M059J (cell line): ENCODE measurements around the gene PIEZO2. TPM values are rescaled to one million over a fixed set of nuclear protein-coding genes. Genes with fewer than 3 reads are reported as not detected.

Experiments
- DNase-seq: peaks from one replicate; pipeline ENCODE4 v3.0.0-alpha.2; 2012; ENCODE audit warnings: low read depth
- total RNA-seq: library from RNA; depleted of rRNA; stranded (reverse); fragments of >200 nt; shearing (Covaris generic); gene quantifications from 2 replicates; pipeline ENCODE4 v1.2.3, GENCODE V29; 2014

PIEZO2 gene
- total RNA-seq, 1 experiment from 2014 or later = 22.9 TPM

DNA sequence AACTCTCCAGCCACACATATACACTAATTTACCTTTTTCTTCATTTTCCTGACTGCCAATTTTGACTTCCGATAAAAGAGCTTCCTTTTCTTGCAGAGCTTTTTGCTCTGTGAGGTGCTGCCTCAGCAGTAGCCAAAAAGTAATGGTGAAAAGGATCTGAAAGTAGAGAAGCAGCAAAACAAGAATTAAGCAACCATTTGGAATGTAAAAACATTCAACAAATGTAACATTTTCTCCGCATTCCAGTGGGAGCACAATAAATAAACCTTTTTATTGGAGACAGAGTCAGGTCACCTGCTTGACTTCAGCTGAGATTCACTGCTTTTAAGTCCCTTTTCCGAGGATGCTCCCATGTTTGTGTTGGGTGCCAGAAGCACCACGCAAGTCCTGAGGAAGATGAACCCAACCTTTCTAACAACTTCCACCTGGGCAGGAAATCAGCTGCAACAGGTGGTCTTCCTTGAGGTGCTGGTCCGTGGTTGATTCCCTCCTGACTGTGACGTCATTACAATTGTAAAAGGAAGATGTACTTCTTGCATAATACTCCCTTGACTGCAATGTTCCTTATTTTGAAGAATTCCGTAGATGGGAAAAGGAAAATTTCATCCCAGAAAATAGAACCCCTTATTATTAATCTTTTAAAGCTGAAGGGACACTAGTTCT lies 358.1 kb downstream of the PIEZO2 start:
- no peak for DNase-seq

DNA sequence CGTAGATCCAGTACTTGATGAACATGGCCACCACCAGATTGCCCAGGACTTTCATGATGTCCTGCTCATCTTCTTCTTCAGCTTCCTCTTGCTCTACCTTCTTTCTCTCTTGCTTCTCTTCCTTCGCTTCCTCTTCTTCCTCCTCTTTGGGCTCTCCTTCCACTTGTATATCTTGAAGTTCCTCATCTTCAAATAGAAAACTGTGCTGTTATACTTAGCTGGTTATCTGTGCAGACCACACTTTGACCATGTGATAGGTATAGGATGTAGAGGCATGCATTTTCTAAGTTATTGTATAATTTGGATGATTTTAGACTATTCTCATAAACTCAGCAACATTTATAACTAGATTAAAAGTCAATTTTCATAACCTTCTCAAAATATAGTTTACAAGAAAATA lies 360.2 kb downstream of the PIEZO2 start:
- DNase-seq = no peak

DNA sequence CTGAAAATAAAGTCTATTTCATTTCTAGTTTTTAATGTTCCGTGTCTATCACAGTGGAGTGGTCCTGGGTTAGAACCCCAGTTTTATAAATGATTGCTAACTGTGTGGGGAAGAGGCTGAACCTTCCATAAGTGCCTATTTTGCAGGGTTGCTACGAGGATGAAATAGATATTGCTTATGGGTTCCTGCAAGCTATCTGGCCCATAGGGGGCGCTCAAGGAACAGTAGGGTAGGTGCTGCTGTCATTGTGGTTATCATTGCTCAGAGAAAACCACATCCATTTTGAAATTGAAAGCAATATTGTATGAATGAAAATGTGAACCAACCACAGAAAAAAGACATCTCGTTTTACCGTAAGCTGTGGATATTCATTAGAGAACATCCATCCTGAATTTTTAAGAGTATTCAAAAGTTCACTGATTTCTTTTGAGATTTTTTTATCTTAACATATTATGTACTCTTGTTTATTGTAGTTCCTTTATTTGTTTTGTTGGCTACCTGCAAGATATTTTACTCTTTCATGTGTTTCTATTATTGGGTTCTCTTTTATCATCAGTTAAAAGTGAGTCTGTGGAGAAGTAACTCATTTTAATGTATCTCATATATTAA lies 362.0 kb downstream of the PIEZO2 start:
- peak; percentile 83 for DNase-seq

DNA sequence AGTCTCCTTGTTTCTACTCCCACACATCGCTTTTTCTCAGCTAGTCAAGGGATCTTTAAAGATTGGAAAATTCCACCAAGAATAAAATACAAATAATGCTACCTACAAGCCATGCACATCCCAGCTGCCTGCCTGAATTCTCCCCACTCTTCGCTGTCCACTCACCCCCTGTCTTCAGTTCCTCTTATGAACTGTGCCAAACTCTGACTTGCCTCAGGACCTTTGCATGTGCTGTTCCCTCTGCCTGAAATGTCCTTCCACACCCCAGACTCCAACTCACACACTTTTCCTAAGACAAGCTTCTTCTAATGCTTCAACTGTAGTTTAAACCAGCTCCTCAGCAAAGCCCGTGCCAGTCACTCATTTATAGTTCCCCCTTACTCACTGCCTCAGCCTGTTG lies 363.6 kb downstream of the PIEZO2 start:
- no peak for DNase-seq

DNA sequence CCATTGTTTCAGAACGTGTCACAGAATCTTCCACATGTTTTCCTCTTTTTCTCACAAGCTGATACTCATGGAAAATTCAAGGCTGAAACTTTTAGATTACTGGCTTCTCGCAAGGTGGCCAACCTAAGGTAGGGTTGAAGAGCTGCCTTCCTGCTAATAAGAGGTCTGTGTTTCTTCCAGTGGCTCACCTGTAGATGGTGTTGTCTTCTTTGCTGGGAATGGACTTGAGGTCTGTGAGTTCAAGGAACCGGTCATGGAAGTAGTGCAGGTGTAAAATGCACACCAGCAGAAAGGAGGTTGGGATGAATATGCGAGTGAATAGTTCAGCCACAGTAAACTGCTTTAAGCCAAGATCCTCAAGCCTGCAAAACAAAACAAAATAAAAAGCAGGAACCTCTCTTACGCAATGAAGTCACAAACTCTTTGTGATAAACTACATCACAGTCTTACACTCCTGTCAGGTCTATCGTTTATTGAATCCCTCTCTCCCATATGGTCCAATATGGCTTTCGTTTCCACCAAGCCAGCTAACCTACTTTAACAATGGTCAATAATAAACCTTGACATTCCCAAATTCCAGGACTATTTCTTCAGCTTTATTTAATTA lies 364.7 kb downstream of the PIEZO2 start:
- DNase-seq = no peak

DNA sequence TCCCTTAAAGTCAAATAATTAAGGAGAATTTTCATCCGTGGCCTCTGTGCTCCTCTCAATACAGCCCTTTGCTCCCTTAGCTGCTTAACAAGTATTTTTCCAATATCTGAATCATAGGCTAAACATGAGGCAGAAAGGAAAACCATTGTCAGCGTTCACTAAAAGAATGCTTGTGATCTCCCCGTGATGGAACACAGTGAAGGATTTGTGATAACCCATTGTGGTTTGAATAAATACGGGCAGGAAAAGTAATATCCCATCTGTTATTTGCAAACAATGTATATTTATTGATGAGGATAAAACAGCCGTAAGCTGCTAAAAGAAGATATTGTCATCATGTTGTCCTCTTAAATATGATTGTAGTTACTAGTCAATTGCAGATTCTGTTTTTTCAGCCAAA lies 365.4 kb downstream of the PIEZO2 start:
- DNase-seq = no peak

DNA sequence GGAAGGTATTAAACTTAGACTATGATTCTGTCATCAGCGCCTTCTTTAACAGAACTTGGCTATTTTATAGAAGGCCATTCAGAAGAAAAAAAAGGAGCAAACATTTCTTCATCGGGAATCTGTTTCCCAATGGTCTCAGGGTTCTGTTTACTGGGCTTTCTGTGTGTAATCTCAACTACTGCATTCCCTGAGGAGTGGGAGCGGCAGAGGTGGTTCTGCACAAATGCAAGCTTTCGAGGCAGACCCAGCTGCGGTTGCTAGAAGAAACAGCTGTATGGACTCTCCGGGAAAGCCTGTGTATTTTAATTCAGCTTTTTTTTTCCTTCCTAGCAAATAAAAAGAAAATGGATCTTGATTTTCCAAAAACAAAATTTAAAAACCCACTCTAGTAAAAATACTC lies 372.9 kb downstream of the PIEZO2 start:
- DNase-seq = no peak

DNA sequence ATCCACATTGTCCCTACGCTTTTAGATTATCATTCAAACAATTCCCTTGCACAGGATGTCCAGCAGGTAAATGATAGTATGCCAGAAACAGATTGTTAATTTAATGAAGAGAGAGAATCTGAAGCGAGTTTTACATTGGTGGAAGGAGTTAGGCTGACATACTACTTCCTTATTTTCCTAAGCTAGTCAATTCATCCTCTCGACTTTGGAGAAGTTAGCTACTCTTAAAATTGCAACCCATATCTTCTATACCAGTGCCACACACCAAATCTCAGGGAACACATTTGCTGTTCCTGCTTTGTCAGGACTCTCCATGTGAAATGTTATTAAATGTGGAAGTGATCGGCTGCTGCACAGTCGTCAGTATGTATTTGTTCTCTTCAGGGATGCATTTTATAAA lies 374.3 kb downstream of the PIEZO2 start:
- DNase-seq = no peak

DNA sequence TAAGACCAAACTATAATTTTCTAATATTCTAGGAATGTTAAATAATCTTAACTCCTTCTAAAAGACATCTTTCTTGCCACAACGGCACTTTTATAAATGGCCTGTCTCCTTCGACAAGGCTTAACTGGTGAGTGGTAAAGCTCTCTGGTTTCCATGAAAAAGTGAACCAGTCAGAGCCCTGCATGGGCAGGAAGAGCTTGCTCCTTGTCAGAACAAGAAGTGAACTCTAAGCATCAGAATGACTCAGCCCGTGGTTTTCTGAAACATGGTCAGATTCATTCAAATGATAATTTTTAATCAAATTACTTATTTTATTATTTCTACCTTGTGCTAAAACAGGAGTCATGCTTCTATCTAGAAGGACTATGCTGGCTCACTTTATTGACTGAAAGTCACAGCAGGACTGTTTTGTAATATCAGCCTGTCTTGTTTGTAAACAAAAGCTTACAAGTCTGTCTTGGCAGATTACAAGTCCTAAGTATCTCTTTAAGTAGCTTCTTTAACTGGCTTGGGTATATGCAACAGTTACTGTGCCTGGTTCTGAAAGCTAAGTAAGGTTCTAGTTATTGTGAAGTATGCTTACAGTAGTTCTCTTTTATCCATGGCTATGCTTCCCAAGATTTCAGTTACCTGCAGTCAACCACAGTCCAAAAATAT lies 378.2 kb downstream of the PIEZO2 start:
- DNase-seq = peak; percentile 64

DNA sequence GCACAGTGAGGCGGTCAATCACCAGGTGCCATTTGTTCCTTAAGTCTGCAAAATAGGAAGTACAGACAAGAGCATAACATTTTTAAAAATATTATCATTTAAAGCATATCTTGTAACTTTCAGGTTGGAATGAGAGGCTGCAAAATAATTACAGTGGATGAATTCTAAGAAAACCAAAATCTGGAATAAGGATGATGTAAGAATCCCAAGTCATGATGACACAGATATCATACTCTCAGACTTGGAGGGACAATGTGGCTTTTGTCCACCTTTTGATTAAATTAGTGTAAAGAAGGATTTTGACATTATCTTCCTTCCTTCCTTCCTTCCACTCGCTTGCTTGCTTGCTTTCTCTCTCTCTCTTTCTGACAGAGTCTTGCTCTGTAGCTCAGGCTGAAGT lies 379.1 kb downstream of the PIEZO2 start:
- no peak for DNase-seq

DNA sequence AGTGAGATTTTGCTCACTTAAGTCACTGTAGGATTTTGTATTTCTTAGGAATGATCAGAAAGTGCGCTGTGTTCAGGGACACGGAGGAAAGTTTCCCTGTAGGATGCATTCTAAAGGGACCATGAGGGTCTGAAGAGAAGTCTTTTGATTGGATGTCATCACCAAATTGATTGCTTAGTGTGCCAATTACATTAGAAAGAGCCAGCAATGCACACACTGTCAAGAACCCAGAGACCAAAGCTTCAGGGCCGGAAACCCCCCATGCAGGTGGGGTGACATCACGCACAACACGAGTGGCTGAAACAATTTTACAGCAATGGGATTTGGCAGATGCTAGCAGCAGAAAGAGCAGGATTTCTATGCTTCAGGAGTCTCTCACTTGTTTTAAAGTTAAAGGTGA lies 381.1 kb downstream of the PIEZO2 start:
- no peak for DNase-seq

DNA sequence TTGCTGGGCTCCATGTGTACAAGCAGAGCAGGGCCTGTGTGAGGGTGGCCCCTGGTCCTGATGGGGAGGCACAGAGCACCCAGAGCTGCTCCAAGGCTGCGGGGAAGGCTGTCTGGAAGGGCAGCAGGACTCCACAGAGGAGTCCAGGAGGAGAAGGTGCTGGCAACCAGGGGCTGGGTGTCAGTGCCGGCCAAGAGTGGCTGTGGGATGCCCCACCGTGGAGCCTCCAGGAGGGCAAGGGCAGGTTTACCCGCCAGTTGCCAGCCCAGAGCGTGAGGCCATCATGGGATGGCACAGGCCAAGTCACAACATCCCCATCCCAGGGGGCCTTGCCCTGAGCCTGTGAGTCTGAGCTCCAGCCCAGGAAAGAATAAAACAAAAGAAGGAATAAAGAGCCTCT lies 381.7 kb downstream of the PIEZO2 start:
- no peak for DNase-seq

DNA sequence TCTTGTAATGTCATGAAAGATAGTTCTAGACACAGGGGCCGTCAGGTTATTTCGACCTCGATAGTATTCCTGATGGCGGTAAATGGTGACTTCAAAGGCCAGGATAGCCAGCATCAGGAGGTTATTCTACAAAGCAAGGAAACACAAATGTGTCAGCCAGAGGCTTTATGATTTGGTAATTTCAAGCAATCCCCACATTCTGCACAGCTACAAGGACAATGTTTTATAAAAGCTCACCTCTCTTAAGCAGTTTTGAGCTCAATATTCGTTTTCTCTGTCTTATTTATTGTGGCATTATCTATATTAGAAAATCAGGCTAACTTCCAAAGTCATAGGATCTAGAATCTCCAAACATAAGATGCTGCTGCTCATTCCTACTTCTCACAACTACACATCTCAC lies 388.4 kb downstream of the PIEZO2 start:
- DNase-seq = no peak

DNA sequence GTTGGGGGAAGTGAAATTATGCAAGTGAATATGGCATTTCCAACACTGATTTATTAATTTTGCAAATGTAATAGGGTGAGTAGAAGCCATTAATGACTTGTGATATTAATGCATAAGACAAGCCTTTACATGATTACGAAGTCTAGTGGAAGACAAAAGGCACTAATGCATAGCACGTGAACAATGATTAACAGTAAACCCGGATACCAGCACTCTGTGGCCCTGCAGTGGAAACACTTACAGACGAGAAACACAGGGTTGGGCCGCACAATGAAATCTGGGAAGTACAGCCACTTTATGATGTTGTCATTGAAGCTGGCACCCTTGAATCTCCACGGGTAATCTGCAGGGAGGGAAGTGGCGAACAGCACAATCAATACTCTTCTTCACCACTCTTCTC lies 390.1 kb downstream of the PIEZO2 start:
- no peak for DNase-seq

DNA sequence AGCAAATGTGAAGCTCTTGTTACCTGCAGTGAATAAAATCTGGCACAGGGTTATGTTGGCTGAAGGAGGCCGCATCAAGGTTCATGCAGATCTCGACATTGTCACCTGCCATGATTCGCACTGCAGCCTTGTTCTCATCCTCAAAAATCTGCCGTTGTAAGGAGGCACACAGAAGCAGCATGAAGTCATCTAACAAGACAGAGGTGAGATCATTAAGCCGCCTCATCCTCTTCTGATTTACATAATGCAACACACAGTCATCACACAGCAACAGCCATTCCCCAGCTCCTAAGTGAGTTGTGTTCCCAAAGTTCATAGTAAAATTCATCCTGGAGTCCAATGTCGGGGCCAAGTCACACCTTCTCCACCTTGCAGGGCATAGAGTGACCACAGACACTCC lies 391.4 kb downstream of the PIEZO2 start:
- DNase-seq = no peak

DNA sequence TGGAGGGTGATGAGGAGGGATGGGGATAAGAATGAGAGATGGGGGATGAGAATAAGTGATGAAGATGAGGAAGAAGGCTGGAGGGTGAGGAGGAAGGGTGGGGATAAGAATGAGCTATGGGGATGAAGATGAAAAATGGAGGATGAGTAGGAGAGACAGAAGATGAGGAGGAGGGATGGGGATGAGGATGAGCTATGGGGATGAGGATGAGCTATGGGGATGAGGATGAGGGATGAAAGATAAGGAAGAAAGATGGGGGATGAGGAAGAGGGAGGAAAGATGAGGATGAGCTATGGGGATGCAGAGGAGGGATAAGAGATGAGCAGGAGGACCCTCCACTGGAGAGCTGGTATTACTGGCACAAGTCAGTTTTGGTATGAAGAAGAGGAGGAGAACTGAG lies 392.0 kb downstream of the PIEZO2 start:
- no peak for DNase-seq

DNA sequence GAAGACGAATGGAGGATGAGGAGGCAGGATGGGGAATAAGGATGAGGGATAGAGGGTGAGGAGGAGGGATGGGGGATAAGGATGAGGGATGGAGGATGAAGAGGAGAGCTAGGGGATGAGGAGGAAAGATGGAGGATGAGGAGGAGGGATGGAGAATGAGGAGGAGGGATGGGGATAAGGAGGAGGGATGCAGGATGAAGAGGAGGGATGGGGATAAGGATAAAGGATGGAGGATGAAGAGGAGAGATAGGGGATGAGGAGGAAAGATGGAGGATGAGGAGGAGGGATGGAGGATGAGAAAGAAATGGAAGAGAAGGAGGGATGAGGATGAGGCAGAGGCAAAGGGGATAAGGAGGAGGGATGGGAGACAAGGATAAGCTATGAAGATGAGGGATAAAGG lies 393.5 kb downstream of the PIEZO2 start:
- no peak for DNase-seq

DNA sequence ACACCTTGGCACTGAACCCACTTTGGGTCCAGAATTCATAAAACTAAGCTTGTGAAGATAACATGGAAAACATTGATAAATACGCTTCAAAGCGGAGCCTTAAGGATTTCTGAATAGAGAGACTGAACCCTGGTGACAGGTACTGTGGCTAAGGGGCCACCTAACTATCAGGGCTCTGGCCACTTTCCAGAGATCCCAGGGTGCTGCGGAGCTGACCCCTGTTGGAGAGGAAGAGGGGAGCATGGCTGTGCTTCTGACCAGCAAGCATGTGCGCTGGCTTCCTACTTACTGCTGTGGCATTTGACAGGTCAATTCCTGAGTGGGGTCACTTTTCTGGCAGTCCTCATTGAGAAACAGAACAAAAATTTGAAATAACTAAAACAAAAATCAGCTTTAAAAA lies 395.2 kb downstream of the PIEZO2 start:
- no peak for DNase-seq

DNA sequence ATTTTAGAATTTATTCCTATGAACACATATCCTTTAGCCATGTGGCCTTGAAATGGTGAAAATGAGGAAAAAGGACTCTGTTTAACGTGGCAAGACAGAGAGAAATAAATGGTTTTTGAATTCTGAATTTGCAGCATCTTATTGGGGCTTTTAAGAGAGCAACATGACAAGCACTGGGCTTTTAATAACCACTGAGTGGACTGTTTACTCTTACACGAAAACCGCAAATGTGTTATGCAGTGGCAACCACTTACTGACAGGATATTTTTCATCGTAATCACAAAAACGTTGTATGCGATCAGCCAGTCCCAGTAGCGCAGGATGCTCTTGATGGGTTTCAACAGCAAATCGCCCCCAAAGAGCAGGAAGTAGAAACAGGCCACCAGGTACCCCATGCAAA lies 397.0 kb downstream of the PIEZO2 start:
- no peak for DNase-seq

DNA sequence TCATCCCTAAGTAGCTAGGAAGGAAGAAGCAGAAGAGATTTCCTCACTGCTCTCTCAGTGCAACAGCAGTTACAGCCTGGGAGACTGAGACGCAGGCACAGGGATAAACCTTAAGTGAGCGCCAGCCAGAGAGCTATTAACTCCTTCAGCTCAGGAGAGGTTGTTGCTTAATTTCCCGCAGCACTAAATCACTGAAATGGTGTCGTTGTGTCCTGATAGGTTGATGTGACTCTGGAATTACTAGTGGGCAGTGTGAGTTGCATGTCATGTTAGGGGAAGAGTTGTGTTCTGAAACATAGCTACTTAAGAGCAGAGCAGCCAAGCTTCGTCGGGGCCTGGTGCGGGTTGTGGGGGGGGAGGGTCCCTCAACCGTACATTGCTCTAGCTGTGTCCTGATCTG lies 397.7 kb downstream of the PIEZO2 start:
- no peak for DNase-seq

DNA sequence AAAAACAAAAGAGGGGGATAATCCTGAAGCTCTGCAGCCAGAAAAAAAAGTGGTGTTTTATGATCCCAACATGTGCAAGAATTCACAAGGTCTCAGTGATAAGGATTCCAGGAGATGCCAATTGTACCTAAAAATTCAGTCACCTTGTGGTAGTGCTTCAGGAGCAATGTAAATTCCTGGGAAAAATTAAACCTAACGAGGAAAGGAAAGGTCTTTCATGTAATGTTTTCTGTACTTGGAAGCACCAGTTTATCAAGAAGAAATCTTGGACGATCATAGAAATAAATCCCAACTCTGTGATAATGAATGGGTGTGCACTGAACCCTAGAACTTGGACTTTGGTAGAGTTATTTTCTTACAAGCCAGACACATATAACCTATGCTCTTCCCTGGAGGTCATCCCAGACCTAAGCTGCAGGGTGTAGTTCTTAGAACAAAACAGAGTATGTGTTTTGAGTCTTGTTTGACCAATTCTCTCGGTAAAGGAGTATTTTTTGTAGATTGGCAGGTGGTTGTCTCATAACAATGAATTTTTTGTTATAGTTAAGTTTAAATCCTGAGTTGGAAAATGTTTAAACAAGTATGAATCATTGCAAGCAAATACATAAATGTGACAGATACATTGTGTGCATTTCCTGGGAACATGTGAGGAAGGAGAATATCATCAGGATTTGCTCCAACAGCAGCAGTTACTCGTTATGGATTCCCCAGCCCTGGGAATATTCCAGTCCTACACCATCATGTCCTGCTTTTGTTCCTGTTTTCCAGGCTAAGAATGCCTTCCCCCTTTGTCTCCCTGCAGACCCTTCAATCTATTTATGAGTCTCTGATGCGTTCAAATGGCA lies 399.0 kb downstream of the PIEZO2 start:
- no peak for DNase-seq

DNA sequence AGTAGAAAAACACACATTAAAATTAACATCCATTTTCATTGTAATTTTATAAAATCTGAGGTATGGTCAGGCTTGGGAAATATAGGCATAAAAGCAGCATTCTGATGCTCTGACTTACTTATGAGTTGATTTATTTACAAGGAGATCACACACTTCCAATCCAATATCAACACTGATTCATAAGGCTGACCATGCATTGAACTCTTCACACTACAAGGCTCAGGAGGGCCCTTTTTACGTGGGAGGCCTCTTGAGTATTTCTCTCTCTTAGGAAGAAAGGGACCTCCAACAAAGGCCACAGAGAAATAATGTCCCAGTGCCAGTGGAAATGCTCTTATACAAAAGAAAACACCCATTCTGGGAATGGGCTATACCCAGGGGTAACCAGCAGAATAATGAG lies 400.7 kb downstream of the PIEZO2 start:
- DNase-seq = no peak
